Astrocyte (in vitro differentiated cells and primary cell): ENCODE data around the gene DYNLT5.

ENCODE experiments used
- CTCF ChIP-seq: IDR thresholded peaks from 2 replicates; pipeline ENCODE4 v1.5.1; 2011; ENCODE audit warnings: low read depth, mild to moderate bottlenecking, inconsistent platforms, low read length, moderate library complexity; ENCODE audit not compliant: insufficient read depth
- EZH2 ChIP-seq: IDR thresholded peaks from 2 replicates; pipeline ENCODE4 v1.6.1; 2012; ENCODE audit warnings: mild to moderate bottlenecking, low read length, inconsistent platforms; ENCODE audit not compliant: insufficient read depth

GRCh38 chr1:66761221-66761620 lies 9.0 kb downstream of the DYNLT5 start:
- no peak for TF ChIP-seq CTCF
- no peak for TF ChIP-seq EZH2
